ENCODE data around the gene CEL.

Gene CEL

GRCh38 chr9:133086894-133087293 lies 25.1 kb downstream of the CEL start:
- no peaks in the 10 kb centered on the region for H3K36me3 ChIP-seq (ENCODE audit: control insufficient read depth, insufficient read depth, low read length)
- no peak for TF ChIP-seq CTCF (IDR thresholded peaks at IDR 0.05; ENCODE audit: insufficient read depth, low read length, poor library complexity, severe bottlenecking)
- no peak for DNase-seq (ENCODE audit: extremely low read depth, insufficient read length)
- no peak overlapping the region for H3K4me3 ChIP-seq (replicated peaks; ENCODE audit: low read depth, low read length)
- H3K27me3 ChIP-seq (replicated peaks; ENCODE audit: control insufficient read depth, insufficient read depth, low read length), result no peaks in the 10 kb centered on the region

GRCh38 chr9:133087429-133088145 lies 25.8 kb downstream of the CEL start:
- no peaks in the 10 kb centered on the region for H3K36me3 ChIP-seq (ENCODE audit: control insufficient read depth, insufficient read depth, low read length)
- TF ChIP-seq CTCF (IDR thresholded peaks at IDR 0.05; ENCODE audit: insufficient read depth, low read length, poor library complexity, severe bottlenecking), result no peak
- H3K27me3 ChIP-seq (replicated peaks; ENCODE audit: control insufficient read depth, insufficient read depth, low read length), result no peaks in the 10 kb centered on the region

GRCh38 chr9:133088146-133088750 lies 26.5 kb downstream of the CEL start:
- H3K27me3 ChIP-seq (replicated peaks; ENCODE audit: control insufficient read depth, insufficient read depth, low read length), result no peaks in the 10 kb centered on the region
- H3K36me3 ChIP-seq (ENCODE audit: control insufficient read depth, insufficient read depth, low read length), result no peaks in the 10 kb centered on the region
- no peak overlapping the region for H3K4me3 ChIP-seq (replicated peaks; ENCODE audit: low read depth, low read length)
- no peak for DNase-seq (ENCODE audit: extremely low read depth, insufficient read length)
- no peak for TF ChIP-seq CTCF (IDR thresholded peaks at IDR 0.05; ENCODE audit: insufficient read depth, low read length, poor library complexity, severe bottlenecking)

More at GRCh38 chr9:133087429-133088145, 25.8 kb downstream of the CEL start:
- no peak overlapping the region for H3K4me3 ChIP-seq (replicated peaks; ENCODE audit: low read depth, low read length)
- DNase-seq (ENCODE audit: extremely low read depth, insufficient read length), result no peak

- no peak for TF ChIP-seq CTCF (IDR thresholded peaks at IDR 0.05; ENCODE audit: insufficient read depth, low read length, poor library complexity, severe bottlenecking)
- no peak overlapping the region for H3K4me3 ChIP-seq (replicated peaks; ENCODE audit: low read depth, low read length)
- DNase-seq (ENCODE audit: extremely low read depth, insufficient read length), result no peak
- no peaks in the 10 kb centered on the region for H3K27me3 ChIP-seq (replicated peaks; ENCODE audit: control insufficient read depth, insufficient read depth, low read length)
- H3K36me3 ChIP-seq (ENCODE audit: control insufficient read depth, insufficient read depth, low read length), result no peaks in the 10 kb centered on the region
Observed at GRCh38 chr9:133088756-133089155, 27.0 kb downstream of the CEL start.

- Histone ChIP-seq H3K27me3 (replicated peaks; ENCODE audit: control insufficient read depth, insufficient read depth, low read length) (no peaks in the 10 kb centered on the region), H3K4me3 (replicated peaks; ENCODE audit: low read depth, low read length) (no peak overlapping the region), H3K36me3 (ENCODE audit: control insufficient read depth, insufficient read depth, low read length) (no peaks in the 10 kb centered on the region)
- DNase-seq (ENCODE audit: extremely low read depth, insufficient read length), result no peak
- TF ChIP-seq CTCF (IDR thresholded peaks at IDR 0.05; ENCODE audit: insufficient read depth, low read length, poor library complexity, severe bottlenecking), result no peak
Observed at GRCh38 chr9:133089271-133089671, 27.5 kb downstream of the CEL start.

Measured in GM06990 (cell line).